ENCODE results near the gene MRPL53.

MRPL53 gene

DNA sequence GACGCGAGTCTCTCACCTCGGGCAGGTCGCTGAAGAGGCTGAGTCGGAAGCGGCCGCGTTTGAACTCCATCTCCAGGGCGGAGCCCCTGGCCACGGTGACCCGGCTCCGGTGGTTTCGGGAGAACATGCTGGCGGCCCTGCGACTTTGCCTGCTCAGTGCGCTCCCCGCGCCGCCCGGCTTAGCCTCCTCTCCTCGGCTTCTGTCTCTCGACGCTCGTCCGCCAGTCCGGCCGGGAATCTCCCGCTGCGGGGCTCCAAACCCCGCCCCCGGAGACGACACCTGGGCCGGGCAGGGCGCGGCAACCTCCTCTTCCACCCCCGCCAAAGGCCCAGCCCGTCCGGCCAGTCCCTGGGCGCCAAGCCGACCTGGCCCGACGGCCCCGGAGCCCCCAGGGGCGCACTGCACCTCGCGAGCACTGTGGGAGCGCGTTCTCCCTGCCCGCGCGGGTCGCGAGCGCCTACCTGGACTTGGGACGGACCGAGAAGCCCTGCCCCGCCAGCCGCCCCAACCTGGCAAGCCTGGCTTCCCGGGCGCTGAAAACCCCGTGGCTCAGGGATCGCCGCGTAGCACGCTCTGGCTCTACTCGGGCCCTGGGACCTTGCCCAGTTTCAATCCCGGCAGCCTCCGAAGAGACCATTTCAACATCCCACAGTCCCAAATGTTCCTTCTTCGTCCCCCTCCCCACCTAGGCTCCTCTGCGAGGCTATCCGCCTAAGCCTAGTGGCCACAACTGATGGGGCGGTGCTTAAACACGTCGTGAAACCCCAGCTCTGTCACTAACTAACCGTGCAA, 30.6 kb downstream of the MRPL53 start, which contains the start of gene RTKN:
Gene RTKN, minus strand, starts transcription at position 248 of the 793 bp plus-strand sequence. Its CDS starts 121 bp downstream, at position 127.
- ChIA-PET POLR2A (interaction anchor here (1.8 to 4.0 kb wide), 4 partner anchors 11 to 16 kb away, joined by 5 to 81 read pairs (median 18); partner anchors contain the start of genes INO80B and WBP1), CTCF (interaction anchor here (0.9 kb wide), 1 partner anchor 90 kb away, joined by 3 read pairs; no protein-coding TSS in a partner anchor)
- DNase-seq (ENCODE audit: extremely low spot score), result peak; percentile 49
- TF ChIP-seq FOXM1 (IDR thresholded peaks at IDR 0.05; ENCODE audit: borderline replicate concordance) (no peak), L3MBTL2 (conservative IDR thresholded peaks at IDR 0.05) (peak; percentile 38; the same call in 1 of the 2 replicates)

DNA sequence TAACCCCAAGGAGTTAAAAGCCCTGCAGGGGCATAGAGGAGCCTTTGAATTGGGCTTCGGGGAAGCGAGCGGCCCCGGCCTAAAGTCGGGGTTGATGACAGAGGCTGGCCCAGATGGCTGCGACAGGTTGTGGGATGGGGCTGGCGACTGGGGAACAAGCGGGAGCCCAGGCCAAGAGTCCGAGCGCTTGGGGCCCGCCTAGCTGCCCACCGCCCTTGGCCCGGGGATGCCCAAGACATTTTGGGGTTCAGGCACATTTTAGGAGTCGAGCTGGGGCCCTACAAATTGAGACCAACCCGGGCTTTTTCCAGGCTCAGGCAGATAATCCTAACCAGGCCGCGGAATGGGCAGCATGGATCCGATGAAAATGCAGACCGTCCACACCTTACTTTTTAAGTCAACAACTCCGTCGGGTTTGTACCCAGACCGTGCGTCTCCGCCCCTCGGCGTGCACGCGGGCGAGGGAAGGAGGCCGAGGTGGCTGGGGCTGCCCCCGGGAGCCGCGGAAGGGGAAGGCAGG, 31.2 kb downstream of the MRPL53 start:
- POLR2A ChIA-PET, result interaction anchor here (1.1 to 3.6 kb wide), 8 partner anchors 9 to 49 kb away, joined by 4 to 81 read pairs (median 8); partner anchors contain the start of genes C2orf81, INO80B, MRPL53 and WBP1
- CTCF ChIA-PET, result interaction anchor here (0.9 kb wide), 1 partner anchor 91 kb away, joined by 3 read pairs; no protein-coding TSS in a partner anchor
- DNase-seq (ENCODE audit: extremely low spot score), result no peak
- TF ChIP-seq SUZ12 (IDR thresholded peaks at IDR 0.05) (no peak), L3MBTL2 (conservative IDR thresholded peaks at IDR 0.05) (peak; percentile 75)

DNA sequence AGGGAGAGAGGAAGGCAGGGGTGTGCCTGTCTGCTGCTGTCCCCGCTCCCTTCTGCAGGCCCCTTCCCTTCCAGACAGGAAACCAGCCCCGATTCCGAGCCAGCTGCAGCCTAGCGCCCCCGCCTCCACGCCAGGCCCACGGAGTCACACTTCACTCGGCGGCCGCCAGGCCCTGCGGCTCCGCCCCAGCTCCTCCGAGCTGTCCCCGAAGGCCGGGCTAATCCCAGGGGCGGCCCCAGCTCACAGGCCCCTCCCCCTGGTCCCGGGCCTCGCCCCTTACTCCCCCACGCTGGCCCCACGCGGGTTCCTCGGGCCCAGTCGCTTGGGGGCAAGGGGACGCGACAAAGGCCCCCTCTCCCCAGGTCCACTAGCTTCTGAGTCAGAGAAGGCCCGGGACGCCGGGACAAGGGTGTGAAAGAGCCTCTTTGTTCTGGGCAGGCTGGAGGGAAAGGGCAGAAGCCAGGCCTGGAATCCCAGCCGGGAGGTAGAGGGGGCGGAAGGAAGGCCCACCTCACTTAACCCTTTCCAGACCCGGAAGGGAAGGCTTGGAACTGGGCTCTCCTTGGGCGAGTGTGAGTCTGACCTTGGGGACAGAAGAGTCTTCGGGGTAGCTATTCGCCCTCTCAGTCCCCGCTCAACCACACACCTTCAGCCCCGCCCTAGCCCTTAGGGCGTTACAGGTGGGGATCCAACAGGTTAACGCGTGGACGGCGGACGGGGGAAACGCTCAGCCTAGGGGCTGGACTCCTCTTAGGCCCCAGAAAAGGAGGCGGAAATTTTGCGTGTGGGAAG, 31.9 kb downstream of the MRPL53 start:
- TF ChIP-seq ELF4 (IDR thresholded peaks at IDR 0.05), result peak; percentile 87
- peak; percentile 76 for TF ChIP-seq L3MBTL2 (conservative IDR thresholded peaks at IDR 0.05)
- TF ChIP-seq NFRKB (IDR thresholded peaks at IDR 0.05), result no peak; the same call in 1 of the 2 replicates
- TF ChIP-seq TARDBP (IDR thresholded peaks at IDR 0.05), result peak; percentile 81
- no peak for TF ChIP-seq FOXM1 (IDR thresholded peaks at IDR 0.05; ENCODE audit: borderline replicate concordance)
- POLR2A ChIA-PET, result interaction anchor here (0.8 to 3.6 kb wide), 16 partner anchors 8 to 67 kb away, joined by 3 to 81 read pairs (median 6); partner anchors contain the start of genes C2orf81, CCDC142, DCTN1 and INO80B
- CTCF ChIA-PET, result interaction anchor here (0.9 to 1.0 kb wide), 2 partner anchors 56 to 91 kb away, joined by 3 read pairs; no protein-coding TSS in a partner anchor
- peak; percentile 94 for DNase-seq (ENCODE audit: extremely low spot score)

DNA sequence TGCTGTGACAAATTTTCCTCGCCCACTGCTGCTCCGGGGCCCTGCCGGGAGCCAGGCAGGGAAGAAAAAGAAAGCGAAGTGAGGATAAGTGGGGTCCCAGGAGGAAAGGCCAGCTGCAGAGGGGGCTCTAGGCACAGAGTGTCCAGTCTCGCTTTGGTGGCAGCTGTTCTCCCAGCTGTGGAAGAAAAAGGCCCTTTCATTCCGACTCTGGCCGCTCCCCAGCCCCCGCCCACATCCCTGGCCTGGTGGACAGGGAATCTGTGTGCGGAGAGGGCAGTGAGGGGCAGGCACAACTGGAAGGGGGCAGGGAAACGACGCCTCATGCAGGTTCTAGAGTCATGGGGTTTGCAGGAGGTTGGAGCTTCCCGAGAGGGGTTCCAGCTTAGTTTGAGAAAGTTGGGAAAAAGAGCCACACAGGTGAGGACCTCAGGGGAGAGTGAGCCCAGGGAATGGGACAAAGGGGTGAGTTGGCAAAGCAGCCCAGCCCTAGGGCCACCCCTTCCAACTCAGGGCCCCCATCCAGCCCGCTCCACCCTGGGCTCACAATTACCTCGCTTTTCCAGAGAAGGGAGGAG, 32.6 kb downstream of the MRPL53 start:
- TF ChIP-seq HDGF (IDR thresholded peaks at IDR 0.05; ENCODE audit: borderline replicate concordance) (no peak), FOXA1 (IDR thresholded peaks at IDR 0.05) (no peak), SUZ12 (IDR thresholded peaks at IDR 0.05) (no peak), ARNT (IDR thresholded peaks at IDR 0.05) (no peak), FOXM1 (IDR thresholded peaks at IDR 0.05; ENCODE audit: borderline replicate concordance) (no peak), LEF1 (IDR thresholded peaks at IDR 0.05; ENCODE audit: borderline replicate concordance) (no peak), CTBP1 (IDR thresholded peaks at IDR 0.05; ENCODE audit: borderline replicate concordance) (no peak), NFRKB (IDR thresholded peaks at IDR 0.05) (no peak)
- TF ChIP-seq, protein P1, sequence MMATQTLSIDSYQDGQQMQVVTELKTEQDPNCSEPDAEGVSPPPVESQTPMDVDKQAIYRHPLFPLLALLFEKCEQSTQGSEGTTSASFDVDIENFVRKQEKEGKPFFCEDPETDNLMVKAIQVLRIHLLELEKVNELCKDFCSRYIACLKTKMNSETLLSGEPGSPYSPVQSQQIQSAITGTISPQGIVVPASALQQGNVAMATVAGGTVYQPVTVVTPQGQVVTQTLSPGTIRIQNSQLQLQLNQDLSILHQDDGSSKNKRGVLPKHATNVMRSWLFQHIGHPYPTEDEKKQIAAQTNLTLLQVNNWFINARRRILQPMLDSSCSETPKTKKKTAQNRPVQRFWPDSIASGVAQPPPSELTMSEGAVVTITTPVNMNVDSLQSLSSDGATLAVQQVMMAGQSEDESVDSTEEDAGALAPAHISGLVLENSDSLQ (IDR thresholded peaks at IDR 0.05), result no peak
- CTCF ChIA-PET, result interaction anchor here (1.0 to 1.2 kb wide), 2 partner anchors 35 to 55 kb away, joined by 3 read pairs; no protein-coding TSS in a partner anchor
- POLR2A ChIA-PET, result interaction anchor here (0.8 to 3.6 kb wide), 16 partner anchors 8 to 68 kb away, joined by 3 to 81 read pairs (median 6); partner anchors contain the start of genes C2orf81, CCDC142, DCTN1 and INO80B
- DNase-seq (ENCODE audit: extremely low spot score), result no peak

DNA sequence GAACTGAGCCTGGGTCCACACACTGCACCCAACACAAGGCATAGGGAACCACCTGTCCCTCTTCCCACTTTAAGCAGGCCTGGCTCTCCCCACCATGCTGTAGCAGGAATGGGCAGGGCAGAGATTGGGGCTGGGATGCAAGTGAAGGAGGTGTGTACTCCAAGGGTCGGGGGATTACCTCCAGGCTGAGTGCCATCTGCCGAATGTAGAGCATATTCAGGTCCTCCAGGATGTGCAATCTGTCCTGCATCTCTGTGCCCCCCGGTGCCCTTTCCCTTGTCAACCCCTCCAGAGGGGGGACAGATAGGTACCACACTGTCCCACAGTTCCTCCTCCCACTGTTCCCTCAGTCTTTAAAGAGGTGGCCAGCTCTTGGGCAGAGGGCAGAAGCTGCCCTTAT, 33.1 kb downstream of the MRPL53 start:
- POLR2A ChIA-PET, result interaction anchor here (1.1 to 3.6 kb wide), 8 partner anchors 11 to 69 kb away, joined by 4 to 81 read pairs (median 7); partner anchors contain the start of genes C2orf81, DCTN1, INO80B and MOGS
- TF ChIP-seq, protein P1 (IDR thresholded peaks at IDR 0.05), result no peak
- TF ChIP-seq TARDBP (IDR thresholded peaks at IDR 0.05) (no peak), FOXA1 (IDR thresholded peaks at IDR 0.05) (no peak), ELF4 (IDR thresholded peaks at IDR 0.05) (no peak), LEF1 (IDR thresholded peaks at IDR 0.05; ENCODE audit: borderline replicate concordance) (no peak), HDGF (IDR thresholded peaks at IDR 0.05; ENCODE audit: borderline replicate concordance) (no peak), SP1 (IDR thresholded peaks at IDR 0.05) (no peak), ARNT (IDR thresholded peaks at IDR 0.05) (no peak), ZNF384 (IDR thresholded peaks at IDR 0.05) (no peak)
- no peak for DNase-seq (ENCODE audit: extremely low spot score)
- CTCF ChIA-PET, result interaction anchor here (1.0 to 1.2 kb wide), 2 partner anchors 36 to 55 kb away, joined by 3 read pairs; no protein-coding TSS in a partner anchor

DNA sequence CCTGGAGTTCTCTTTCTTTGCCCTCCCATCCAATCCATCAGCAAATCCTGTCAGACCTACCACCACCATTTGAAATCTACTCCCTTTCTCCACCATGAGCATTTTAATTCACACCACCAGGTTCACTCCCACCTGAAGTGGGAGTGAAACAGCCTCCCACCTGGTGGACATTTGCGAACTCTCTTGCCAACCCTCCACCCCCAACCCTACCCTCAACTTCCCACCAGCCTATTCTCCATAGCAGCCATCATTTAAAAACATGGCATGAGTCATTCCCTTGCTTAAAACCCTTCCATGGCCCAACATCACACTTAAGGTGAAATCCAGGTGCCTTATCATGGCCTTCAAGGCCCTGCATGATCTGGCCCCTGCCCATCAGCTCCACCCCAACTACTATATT, 34.2 kb downstream of the MRPL53 start:
- no peak for TF ChIP-seq BHLHE40 (IDR thresholded peaks at IDR 0.05; ENCODE audit: borderline replicate concordance)
- no peak for TF ChIP-seq LEF1 (IDR thresholded peaks at IDR 0.05; ENCODE audit: borderline replicate concordance)
- TF ChIP-seq L3MBTL2 (conservative IDR thresholded peaks at IDR 0.05), result no peak
- TF ChIP-seq ARNT (IDR thresholded peaks at IDR 0.05), result no peak
- no peak for TF ChIP-seq SUZ12 (IDR thresholded peaks at IDR 0.05)
- TF ChIP-seq ELF4 (IDR thresholded peaks at IDR 0.05), result no peak
- TF ChIP-seq FOXK2 (IDR thresholded peaks at IDR 0.05), result no peak
- no peak for TF ChIP-seq HDGF (IDR thresholded peaks at IDR 0.05; ENCODE audit: borderline replicate concordance)
- no peak for TF ChIP-seq NFRKB (IDR thresholded peaks at IDR 0.05)
- TF ChIP-seq ZNF384 (IDR thresholded peaks at IDR 0.05), result no peak
- no peak for TF ChIP-seq TARDBP (IDR thresholded peaks at IDR 0.05)
- no peak for TF ChIP-seq FOXM1 (IDR thresholded peaks at IDR 0.05; ENCODE audit: borderline replicate concordance)
- no peak for TF ChIP-seq FOXA1 (IDR thresholded peaks at IDR 0.05)
- no peak for TF ChIP-seq SP1 (IDR thresholded peaks at IDR 0.05)
- no peak for TF ChIP-seq CTBP1 (IDR thresholded peaks at IDR 0.05; ENCODE audit: borderline replicate concordance)
- TF ChIP-seq, protein P1 (IDR thresholded peaks at IDR 0.05), result no peak
- no peak for DNase-seq (ENCODE audit: extremely low spot score)
- CTCF ChIA-PET, result no interaction called here
- POLR2A ChIA-PET, result interaction anchor here (3.6 kb wide), 1 partner anchor 17 kb away, joined by 81 read pairs; the partner anchor contains the start of genes INO80B and WBP1
